COR-L47 (cell line): ENCODE data around the gene EXOC3.
"Not testable (repeated sequence)": the region's sequence is repeated elsewhere in the genome, so short reads cannot be mapped to it uniquely, and the experiment has no call there.

Experiments used
- DNase-seq: peaks from one replicate; lab custom pipeline; 2025; lab: John Stamatoyannopoulos, UW

The EXOC3 gene

DNA sequence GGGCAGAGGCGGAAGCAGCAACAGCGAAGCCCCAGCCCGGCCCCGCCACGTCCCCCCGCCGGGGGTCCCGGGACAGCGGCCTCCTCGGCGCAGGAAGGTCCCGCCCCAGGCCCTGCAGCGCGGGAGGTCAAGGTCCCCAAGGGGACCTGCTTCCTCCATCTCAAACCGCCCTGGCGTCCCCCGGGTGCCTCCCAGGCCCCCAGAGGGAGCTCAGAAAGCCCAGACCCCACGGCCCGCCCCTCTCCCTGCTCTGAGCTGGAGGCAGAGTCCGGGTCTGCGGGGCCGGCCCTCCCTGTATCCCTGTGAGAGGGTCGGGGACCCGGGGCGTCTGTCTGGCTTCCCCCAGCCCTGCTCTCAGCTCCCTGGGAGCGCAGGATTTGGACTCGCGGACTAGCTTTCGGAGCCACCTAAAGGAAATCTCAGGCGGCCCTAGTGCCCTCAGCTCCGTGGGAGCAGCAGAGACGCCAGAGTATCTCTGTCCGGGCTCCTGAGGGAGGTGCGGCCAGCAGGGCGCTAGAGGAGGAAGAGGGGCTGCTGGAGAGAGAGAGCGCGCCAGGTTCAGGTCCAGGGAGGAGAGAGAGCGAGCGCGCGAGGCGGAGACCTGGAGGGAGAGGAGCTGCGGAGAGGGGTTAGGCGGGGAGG, 30.7 kb downstream of the EXOC3 start:
- DNase-seq: peak; percentile 19

GRCh38 chr5:474232-474839, 31.4 kb downstream of the EXOC3 start:
- not testable (repeated sequence) for DNase-seq

DNA sequence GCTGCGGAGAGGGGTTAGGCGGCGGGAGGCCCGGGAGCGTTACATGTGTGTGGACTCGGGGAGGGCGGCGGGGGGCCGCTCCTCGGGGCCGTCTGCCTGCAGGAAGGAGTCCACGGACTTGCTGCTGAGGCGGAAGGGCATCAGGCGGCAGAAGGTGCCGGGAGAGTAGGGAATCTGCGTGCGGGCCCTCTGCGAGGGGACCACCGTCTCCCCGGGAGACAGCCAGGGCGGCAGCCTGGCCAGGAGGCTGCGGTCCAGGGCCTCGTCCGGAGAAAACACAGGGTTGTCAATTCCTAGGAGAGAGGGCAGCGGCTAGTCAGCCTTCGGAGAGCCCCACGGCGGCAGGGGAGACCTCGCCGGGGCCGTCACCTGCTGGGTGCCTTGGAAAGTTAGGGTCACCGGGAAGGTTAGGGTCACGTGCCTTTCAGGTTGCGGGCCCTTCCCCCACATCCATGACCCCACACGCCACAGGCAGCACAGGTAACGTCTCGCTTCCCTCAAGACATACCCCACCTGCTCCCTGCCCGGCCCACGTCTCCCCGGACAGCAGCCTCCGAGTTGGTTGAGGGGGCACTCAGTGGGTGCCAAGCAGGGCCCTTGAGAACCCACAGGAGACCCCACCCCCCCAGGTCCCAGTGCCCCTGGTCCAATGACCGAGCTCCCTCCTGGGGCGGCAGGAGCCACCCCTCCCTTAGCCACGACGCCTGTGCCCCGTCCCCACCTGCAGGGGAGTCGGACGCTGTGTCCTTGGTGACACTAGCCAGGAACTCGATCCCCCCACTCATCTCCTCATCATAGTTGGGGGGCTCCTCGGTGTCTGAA, 32.1 kb downstream of the EXOC3 start:
- peak; percentile 7 for DNase-seq

DNA sequence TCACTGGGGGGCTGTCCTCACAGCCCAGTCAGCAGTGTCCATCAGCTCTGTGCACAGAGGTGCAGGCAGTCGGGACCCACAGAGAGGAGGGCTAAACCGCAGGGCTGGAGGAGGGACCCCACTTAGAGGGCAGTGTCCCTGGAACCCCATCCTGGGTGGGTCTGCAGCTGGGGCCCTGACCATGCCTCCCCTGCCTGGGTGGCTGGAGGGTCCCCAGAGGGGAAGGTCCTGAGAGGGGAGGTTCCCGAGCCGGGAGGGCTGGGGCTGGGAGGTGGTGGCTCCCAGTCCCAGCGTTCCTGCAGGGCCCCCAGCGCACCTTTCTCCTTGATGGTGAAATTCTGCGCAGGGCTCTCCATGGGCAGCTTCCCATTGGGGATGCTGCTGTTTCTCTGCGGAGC, 32.7 kb downstream of the EXOC3 start:
- no peak for DNase-seq

- DNase-seq: no peak
Measured at GRCh38 chr5:476102-476813, 33.3 kb downstream of the EXOC3 start.

GRCh38 chr5:476814-477175, 33.8 kb downstream of the EXOC3 start:
- no peak for DNase-seq

DNA sequence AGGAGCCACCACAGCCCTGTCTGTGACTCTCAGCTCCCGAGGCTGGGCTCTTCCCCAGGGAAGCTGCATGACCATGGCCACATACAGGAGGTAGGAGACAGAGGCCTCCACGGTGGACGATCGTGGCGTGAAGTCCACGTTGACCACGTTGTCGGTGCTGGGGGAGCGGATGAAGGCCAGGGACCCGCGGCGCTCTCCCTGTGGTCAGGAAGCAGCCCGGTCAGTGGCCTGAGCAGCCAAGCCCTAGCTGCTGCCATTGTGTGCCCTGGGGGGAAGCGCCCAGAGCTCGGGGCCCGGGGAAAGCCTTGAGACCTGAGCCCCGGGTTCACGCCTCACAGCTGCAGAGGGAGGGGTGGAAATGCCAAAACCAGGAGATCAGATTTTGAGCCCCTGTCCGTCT, 34.3 kb downstream of the EXOC3 start:
- no peak for DNase-seq

DNA sequence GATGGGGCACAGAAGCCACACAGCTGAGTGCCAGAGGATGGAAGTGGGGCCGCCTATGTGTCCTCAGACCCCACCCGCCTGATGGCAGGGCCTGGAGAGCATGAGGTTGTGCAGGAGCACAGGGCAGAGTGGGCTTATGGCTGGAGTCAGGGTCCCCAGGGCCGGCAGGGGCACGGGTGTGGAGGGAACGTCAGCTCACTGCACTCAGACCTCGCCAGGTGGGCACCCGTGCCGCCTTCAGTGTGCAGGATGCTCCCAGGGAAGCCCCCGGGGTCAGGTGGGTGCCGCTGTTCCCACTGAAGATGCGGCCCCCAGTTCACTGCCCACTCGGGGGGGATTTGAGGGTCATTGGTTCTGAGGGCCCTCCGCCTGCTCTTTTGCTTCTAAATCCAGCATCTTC, 34.9 kb downstream of the EXOC3 start:
- DNase-seq: no peak

DNA sequence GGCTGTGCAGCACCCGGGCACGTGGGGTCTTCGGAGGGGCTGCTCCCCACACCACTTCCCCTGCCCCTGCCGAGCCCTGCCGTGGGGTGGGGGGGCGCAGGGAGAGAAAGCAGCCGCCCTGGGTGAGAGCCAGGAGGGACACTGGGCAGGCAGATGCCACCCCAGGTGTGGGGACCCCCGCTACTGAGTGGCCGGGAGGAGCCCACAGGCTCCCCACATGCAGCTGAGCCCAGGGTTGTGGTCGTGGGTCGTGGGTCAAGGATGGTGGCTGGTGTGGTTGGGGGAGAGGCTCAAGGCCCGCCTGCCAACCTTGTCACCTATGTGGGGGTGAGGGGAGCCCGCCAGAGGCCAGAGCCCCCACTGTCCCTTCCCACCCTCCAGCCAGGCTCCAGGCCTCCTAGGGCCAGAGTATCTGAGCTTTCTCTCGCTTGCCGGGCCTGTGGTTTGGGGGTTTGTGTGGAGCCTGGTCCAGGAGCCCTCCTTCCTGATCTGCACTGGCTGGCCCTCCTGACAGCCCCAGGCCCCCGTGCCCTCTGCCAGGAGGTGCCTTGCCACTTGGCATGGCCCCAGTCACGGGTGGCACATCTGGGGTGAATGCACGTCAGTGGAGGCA, 35.5 kb downstream of the EXOC3 start:
- no peak for DNase-seq

DNA sequence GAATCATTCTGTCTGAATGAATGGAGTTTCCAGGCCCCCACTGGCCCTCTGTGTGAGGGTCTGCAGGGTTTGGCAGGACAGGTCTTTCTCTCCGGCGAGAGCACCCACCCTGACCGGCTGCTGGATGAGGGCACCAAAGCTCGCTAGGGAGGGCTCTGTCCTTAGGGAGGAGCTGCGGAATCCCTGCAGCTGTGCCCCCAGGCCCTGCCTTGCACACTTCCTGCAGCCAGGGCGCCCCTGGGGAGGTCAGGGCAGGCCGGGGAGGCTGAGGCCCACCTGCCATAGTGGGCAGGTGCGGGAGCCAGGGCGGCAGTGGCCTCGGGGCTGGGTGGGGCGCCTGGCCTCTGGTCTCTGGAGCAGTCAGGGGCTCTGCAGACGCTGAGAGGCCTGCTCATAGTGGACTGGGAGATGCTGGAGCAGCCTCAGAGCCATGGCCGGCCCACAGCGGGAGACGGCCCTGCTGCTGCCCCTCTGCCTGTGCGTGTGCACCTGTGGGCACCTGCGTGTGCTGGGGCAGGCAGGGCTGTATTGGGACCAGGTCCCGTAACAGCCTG, 36.1 kb downstream of the EXOC3 start:
- no peak for DNase-seq

DNA sequence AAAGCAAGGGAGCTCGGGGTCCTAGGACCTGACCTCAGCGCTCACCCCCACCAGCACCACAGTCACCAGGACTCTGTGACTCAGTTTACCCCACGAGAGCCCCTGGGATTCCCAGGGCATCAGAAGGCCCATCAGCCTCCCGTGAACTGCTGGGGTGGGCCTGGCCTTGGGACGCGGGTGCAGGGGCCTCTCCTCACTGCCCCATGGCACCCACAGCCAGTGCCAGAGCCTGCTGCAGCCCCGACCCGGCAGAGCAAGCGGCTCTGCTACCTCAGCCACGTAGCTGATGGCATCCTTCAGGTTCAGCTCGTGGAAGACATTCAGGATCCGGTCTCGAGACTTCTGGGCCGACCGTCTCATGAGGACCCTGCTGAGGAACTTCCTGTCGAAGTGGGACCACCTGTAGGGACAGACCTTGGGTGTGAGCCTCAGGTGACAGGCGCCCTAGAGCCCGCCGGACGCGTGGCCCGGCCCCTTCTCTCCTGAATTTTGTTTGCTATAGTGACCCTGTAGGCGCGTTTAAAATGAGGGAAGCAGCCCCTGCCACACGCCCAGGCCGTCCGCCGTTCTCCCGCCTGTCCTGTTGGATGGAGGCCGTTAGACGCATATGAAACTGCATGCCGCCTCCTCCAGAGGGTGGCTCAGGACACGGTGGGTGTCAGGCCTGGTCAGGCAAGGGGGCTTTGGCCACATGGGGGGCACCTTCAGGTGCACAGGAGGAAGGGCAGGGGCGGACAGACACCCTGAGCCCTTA, 36.8 kb downstream of the EXOC3 start:
- no peak for DNase-seq

GRCh38 chr5:481347-481746, 38.4 kb downstream of the EXOC3 start:
- no peak for DNase-seq

DNA sequence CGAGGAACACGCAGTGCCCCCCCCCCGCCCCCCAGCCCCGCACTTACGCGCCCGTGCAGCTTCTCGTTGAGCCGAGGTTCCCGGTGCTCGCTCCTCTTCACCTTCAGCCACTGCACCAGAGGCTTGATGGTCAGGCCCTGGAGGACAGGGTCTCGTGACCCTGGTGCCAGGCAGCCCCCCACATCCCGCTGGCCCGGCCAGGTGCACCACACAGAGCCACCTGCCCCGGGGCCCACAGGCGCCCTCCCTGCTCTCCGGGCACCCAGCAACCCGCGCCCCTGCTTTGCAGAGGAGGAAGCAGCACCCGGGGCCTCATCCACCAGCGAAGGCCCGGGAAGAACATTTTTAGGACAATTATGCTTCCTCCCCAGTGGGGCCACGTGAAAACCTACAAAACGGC, 39.0 kb downstream of the EXOC3 start:
- DNase-seq: no peak

- DNase-seq: no peak
Measured at GRCh38 chr5:482506-482905, 39.5 kb downstream of the EXOC3 start.

DNA sequence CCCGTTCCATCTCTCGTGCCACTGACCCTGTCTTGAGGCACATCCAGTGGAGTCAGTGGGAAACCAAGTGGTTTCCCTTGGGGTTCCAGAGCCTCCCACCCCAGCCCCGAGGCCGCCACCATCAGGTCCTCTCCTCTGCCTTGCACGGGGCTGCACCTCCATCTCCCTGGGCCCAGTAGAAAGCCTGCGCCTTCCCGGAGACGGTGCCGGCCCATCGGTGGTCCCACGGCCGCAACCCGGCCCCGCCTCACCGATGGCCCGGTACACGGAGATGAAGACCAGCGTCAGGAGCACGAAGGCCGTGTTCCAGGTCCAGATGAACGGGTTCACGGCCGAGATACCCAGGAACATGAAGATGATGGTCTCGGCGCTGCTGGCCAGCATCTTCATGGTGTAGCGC, 40.0 kb downstream of the EXOC3 start:
- no peak for DNase-seq

DNA sequence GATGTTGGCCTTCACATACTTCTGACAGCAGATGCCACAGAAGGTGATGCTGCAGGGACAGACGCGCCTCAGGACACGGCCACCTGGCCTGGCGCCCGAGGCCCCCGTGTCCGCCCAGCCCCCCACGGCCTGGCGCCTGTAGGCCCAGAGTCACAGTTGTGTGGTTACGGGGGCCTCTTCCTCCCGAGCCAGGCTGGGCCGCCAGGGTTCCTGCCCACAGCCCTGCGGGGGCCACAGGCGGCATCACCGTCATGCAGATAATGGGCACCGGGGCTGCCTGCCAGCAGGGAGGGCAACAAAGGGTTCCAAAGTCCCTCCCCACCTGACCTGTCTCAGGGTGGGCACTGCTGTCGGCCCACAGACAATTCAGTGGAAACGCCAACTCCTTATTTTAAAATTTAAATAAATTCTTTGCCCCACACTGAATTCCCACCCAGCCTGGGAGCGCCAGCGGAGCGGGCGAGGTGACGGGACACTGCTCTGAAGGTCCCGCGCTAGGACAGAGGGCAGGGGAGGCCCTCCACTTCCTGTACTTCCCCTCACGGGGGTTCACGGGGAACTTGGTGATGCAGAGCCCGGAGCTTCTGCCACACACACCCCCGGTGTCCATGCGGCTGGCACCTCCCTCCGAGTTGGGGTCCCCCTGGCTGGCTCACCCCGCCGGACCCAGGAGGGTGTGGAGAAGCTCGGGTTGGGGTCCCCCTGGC, 40.6 kb downstream of the EXOC3 start:
- no peak for DNase-seq

DNA sequence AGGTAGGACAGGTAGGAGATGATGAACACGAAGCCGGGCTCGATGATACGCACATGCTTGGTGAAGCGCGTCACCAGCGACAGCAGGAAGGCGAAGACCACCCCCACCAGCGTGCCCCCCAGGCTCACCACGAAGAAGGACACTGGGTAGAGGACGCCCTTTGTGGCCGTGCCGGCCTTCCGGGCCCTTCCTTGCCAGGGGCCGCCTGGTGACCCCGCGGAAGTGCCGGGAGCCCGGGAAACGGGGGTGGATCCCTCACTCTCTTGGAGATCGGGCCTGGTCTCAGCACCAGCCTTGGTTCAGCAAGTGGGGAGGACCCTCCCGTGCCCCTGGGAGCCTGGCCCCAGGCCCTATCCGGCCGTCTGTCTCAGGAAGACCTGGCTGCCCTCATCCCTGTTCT, 41.6 kb downstream of the EXOC3 start:
- DNase-seq: no peak

DNA sequence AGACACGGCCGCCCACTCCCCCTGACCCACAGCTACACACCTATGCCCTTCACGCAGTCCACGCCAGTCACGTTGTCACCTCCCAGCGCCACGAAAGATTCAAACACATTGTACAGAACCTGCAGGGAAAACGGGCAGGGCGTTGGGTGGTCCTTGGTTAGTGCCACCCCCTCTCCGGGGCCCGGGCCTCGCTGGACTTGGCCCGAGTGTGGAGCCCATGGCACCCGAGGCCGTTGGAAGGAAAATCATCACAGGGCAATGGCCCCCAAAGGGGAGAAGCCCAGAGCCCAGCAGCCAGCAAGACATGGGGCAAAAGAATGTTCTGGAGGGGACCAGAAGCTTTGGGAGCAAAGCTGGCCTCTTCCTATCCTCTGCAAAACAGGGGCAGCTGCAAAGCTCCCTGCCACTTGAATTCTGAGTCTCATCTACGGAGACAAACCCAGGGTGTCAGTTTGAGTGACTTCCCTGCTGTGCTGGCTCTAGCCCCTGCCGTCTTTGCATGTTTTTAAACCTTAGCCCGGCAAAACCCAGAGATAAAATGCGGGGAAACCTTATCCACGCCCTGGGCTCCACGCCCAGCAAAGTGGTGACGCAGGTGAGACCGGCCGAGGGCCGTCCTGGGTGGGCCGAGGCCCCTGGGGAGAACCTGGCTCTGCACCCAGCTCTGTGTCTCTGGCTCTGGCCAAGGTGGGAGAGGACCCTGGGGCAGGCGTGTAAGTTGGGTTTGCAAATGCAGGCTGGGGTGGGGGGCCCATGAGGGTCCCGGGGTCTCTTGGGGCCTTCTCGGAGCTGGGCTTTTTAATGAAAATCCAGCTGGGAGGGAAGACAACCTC, 42.4 kb downstream of the EXOC3 start:
- DNase-seq: no peak

- DNase-seq: no peak
Measured at GRCh38 chr5:485946-486491, 43.0 kb downstream of the EXOC3 start.
